Muscle layer of colon (tissue), 2 donors: ENCODE measurements around the gene NKAIN2.

Source experiments
- H3K27ac ChIP-seq: one replicate; pipeline ENCODE4 v1.7.0; 2013; ENCODE audit warnings: low read depth, mild to moderate bottlenecking, low read length, moderate library complexity
- H3K27me3 ChIP-seq, 2 donors: one replicate each; pipeline ENCODE4 v1.7.0; 2013; ENCODE audit warnings: low read length in 2 of 2, mild to moderate bottlenecking in 2 of 2; ENCODE audit not compliant: insufficient read depth in 2 of 2, control insufficient read depth in 1 of 2
- H3K36me3 ChIP-seq: one replicate; pipeline ENCODE4 v1.7.0; 2013; ENCODE audit warnings: mild to moderate bottlenecking, low read length; ENCODE audit not compliant: insufficient read depth
- H3K4me1 ChIP-seq: one replicate; pipeline ENCODE4 v1.7.0; 2013; ENCODE audit warnings: mild to moderate bottlenecking, low read length; ENCODE audit not compliant: insufficient read depth
- H3K4me3 ChIP-seq, 2 donors: one replicate each; pipeline ENCODE4 v1.7.0; 2013; ENCODE audit warnings: low read length in 2 of 2, low read depth in 1 of 2, mild to moderate bottlenecking in 1 of 2, moderate library complexity in 1 of 2
- H3K9ac ChIP-seq: one replicate; pipeline ENCODE4 v1.7.0; 2013; ENCODE audit warnings: low read length
- H3K9me3 ChIP-seq: one replicate; pipeline ENCODE4 v1.7.0; 2013; ENCODE audit warnings: mild to moderate bottlenecking, low read length
- donor health status: abdominal sarcoma.
- donor health status: Adenocarcinoma of cecum.

Gene NKAIN2

DNA sequence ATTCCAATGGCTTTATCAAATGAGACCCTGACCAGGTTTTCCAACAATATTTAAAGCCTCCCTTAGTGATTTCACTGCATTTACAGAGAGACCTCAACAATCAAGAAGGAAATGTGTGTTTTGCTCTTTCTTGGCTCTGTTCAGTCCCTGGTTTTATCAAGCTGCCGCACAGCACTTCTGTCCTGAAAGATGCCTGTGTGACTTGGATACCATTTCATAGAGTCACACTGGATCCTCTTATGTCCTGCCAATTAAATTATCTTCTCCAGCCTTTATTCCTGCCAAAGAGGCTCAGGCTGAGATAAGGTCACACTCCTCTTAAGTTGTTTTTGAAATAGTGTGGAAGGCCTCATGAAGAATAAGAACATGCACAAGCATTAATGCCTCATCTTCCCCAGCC, 961.6 kb downstream of the NKAIN2 start:
- Histone ChIP-seq H3K9me3 (no peaks in the 10 kb centered on the region), H3K4me3 (no peak overlapping the region), H3K9ac (no peak overlapping the region)

GRCh38 chr6:124768224-124768623, 964.6 kb downstream of the NKAIN2 start:
- no peak overlapping the region for H3K4me3 ChIP-seq
- no peaks in the 10 kb centered on the region for H3K4me1 ChIP-seq
- H3K36me3 ChIP-seq = no peaks in the 10 kb centered on the region
- no peak overlapping the region for H3K27ac ChIP-seq
- H3K9me3 ChIP-seq = no peaks in the 10 kb centered on the region
- no peak overlapping the region for H3K9ac ChIP-seq
- H3K27me3 ChIP-seq = no peaks in the 10 kb centered on the region

More for the DNA sequence above, 961.6 kb downstream of the NKAIN2 start:
- Histone ChIP-seq H3K27ac (no peak overlapping the region), H3K4me1 (no peaks in the 10 kb centered on the region), H3K27me3 (no peaks in the 10 kb centered on the region), H3K36me3 (no peaks in the 10 kb centered on the region)

DNA sequence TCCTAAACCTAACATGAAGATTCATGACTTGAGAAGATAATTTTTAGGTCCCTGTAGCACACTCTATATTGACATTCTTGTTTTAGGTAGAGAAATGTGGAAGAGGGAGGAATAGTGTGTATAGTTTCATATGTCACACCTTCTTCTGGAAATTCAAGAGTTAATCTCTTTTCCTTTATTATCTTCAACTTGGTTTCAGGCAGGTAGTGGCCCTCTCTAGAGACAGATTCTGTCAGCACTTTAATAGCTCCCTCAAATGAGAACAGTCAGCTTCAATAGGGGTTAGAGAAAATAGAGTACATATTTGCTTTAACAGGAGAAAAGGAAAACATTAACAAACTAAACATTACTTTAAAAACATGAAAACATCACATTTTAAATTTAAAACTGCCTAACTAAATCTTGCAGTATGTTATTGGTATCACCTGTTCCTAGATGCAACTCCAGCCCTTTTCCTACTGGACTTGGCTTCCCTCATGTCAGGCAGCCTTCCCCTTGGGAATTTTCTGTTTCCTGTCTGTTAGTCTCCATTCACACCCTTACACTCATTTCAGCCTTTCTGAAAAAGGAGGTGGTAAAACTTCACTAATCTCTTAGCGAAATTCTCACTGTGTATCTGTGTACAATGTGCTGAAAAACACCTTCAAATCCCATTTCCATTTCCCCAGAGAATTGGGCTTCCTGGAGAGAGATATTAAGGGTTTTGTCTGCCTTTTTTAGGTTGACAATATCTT, 966.3 kb downstream of the NKAIN2 start:
- Histone ChIP-seq H3K4me3 (no peak overlapping the region), H3K9me3 (no peaks in the 10 kb centered on the region), H3K27ac (no peak overlapping the region), H3K4me1 (no peaks in the 10 kb centered on the region), H3K9ac (no peak overlapping the region), H3K36me3 (no peaks in the 10 kb centered on the region), H3K27me3 (no peaks in the 10 kb centered on the region)

- Histone ChIP-seq H3K36me3 (no peaks in the 10 kb centered on the region), H3K9me3 (no peaks in the 10 kb centered on the region), H3K27ac (no peak overlapping the region)
Measured at GRCh38 chr6:124770784-124771183, 967.1 kb downstream of the NKAIN2 start.

DNA sequence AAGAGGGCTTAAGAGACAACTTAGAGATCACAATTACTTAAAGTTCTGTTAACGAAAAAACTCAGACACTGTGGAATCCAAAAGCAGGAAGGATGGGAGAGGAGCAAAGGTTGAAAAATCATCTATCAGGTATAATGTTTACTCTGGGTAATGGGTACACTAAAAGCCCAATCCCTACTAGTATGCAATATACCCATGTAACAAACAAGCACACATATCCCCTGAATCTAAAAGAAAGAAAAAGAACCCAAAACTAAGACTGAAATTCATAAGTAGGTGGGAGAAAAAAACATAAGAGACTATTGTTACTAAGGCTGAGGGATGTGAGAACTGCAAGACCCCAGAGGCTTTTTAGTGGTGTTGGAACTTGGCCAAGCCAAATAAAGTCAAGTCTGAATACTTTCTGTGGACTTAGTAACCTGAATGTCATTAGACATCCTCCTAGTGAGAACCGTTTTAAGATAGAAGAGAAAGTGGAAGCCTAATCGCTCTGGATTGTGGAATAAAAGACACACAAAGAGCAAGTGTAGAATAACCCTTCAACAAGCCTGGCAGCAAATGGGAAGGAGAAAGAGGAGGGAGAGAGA, 969.2 kb downstream of the NKAIN2 start:
- Histone ChIP-seq H3K9ac (no peak overlapping the region), H3K4me3 (no peak overlapping the region), H3K27me3 (no peaks in the 10 kb centered on the region), H3K4me1 (no peaks in the 10 kb centered on the region), H3K9me3 (no peaks in the 10 kb centered on the region), H3K36me3 (no peaks in the 10 kb centered on the region), H3K27ac (no peak overlapping the region)

More at GRCh38 chr6:124770784-124771183, 967.1 kb downstream of the NKAIN2 start:
- Histone ChIP-seq H3K9ac (no peak overlapping the region), H3K27me3 (no peaks in the 10 kb centered on the region), H3K4me3 (no peak overlapping the region), H3K4me1 (no peaks in the 10 kb centered on the region)

DNA sequence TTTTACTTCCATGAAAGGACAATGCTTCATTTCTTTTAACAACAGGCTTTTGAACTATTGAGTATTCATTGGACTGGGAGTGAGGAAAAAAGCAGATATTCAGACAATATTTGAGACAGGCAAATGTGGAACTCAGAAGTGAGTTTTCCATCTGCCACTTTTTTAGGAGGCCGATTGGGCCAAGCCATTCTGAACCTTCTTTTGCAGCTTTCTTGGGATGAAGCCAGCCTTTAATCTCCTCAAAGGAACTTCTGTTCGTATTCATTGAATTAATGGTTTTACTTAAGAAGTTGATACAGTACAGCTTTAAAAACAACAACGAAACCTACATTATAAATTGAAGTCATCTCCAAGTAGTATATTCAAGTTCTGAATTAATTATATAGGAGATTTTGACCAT, 971.5 kb downstream of the NKAIN2 start:
- no peaks in the 10 kb centered on the region for H3K9me3 ChIP-seq
- H3K9ac ChIP-seq = no peak overlapping the region
- no peaks in the 10 kb centered on the region for H3K4me1 ChIP-seq
- no peak overlapping the region for H3K4me3 ChIP-seq
- no peaks in the 10 kb centered on the region for H3K27me3 ChIP-seq
- no peaks in the 10 kb centered on the region for H3K36me3 ChIP-seq
- H3K27ac ChIP-seq = no peak overlapping the region

- no peak overlapping the region for H3K4me3 ChIP-seq
- no peaks in the 10 kb centered on the region for H3K27me3 ChIP-seq
- no peaks in the 10 kb centered on the region for H3K4me1 ChIP-seq
- H3K9ac ChIP-seq = no peak overlapping the region
- no peaks in the 10 kb centered on the region for H3K9me3 ChIP-seq
- H3K27ac ChIP-seq = no peak overlapping the region
- H3K36me3 ChIP-seq = no peaks in the 10 kb centered on the region
Measured at GRCh38 chr6:124777863-124778262, 974.2 kb downstream of the NKAIN2 start.

DNA sequence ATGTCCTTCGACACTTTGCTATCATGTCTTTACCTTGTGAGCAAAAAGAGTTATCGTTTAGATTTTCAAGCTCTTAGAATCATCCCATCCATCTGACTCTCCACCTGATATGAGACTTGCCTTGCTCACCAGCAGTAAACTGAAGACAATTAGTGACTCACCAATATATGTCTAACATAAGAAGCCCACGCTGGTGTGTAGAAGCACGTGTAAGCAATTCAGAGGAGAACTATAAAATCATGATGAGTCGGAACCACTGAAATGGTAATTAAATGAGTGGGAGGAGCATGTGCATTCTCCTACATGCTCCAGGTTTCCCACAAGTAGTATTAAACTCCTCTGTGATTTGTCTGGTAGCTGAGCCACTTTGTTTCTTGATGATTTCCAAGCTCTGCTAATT, 977.0 kb downstream of the NKAIN2 start:
- Histone ChIP-seq H3K9ac (no peak overlapping the region), H3K9me3 (no peaks in the 10 kb centered on the region), H3K27ac (no peak overlapping the region), H3K36me3 (no peaks in the 10 kb centered on the region), H3K27me3 (no peaks in the 10 kb centered on the region), H3K4me3 (no peak overlapping the region), H3K4me1 (no peaks in the 10 kb centered on the region)

- no peaks in the 10 kb centered on the region for H3K36me3 ChIP-seq
- H3K27ac ChIP-seq = no peak overlapping the region
- no peak overlapping the region for H3K9ac ChIP-seq
- H3K4me3 ChIP-seq = no peak overlapping the region
- no peaks in the 10 kb centered on the region for H3K9me3 ChIP-seq
- no peaks in the 10 kb centered on the region for H3K27me3 ChIP-seq
- H3K4me1 ChIP-seq = no peaks in the 10 kb centered on the region
Measured at GRCh38 chr6:124783344-124783743, 979.7 kb downstream of the NKAIN2 start.

GRCh38 chr6:124791156-124791555, 987.5 kb downstream of the NKAIN2 start:
- Histone ChIP-seq H3K27me3 (no peaks in the 10 kb centered on the region), H3K4me3 (no peak overlapping the region), H3K9ac (no peak overlapping the region), H3K27ac (no peak overlapping the region), H3K9me3 (no peaks in the 10 kb centered on the region), H3K36me3 (no peaks in the 10 kb centered on the region), H3K4me1 (no peaks in the 10 kb centered on the region)

DNA sequence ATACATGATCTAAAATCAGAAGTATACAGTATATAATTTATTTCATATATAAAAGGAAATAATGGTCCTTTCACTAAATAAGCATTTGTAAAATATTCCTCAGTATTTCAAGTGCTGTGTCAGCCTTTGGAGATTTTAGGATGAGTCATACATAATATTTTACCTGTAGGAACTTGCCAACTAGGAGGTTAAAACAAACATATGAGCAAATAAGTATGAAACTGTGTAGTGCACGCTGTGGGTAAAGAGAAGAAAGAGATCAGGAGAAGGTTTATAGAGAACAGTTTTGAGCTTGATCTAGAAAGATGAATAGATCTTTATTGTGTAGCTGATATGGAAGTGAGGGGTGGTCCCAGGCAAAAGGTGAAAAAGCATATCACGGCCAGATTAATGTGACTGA, 988.7 kb downstream of the NKAIN2 start:
- no peak overlapping the region for H3K9ac ChIP-seq
- H3K4me1 ChIP-seq = no peaks in the 10 kb centered on the region
- H3K27ac ChIP-seq = no peak overlapping the region
- no peaks in the 10 kb centered on the region for H3K9me3 ChIP-seq
- H3K4me3 ChIP-seq = no peak overlapping the region
- no peaks in the 10 kb centered on the region for H3K27me3 ChIP-seq
- no peaks in the 10 kb centered on the region for H3K36me3 ChIP-seq

DNA sequence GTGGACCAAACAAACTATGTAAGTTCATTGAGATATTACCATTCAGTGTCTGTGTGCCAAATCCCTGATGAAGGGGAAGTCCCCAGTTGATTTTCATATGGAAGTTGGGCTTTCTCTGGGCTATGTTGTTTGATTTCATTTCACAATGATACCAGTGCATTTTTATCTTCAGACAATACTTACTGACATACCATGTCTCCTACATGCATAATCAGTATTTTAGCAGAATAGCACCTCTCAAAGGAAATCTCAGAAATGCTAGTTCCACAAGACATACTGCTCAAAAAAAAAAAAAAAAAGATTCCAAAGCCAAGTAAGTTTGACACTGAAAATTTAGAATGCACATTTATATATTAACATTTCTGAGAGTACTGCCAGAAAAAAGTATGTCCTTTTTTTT, 989.7 kb downstream of the NKAIN2 start:
- Histone ChIP-seq H3K4me3 (no peak overlapping the region), H3K9me3 (no peaks in the 10 kb centered on the region), H3K27me3 (no peaks in the 10 kb centered on the region), H3K36me3 (no peaks in the 10 kb centered on the region), H3K27ac (no peak overlapping the region), H3K4me1 (no peaks in the 10 kb centered on the region), H3K9ac (no peak overlapping the region)
